ENCODE data around the gene MRPL48. TPM values are rescaled to one million over a fixed set of nuclear protein-coding genes. Genes with fewer than 3 reads are reported as not detected.

The MRPL48 gene
- total RNA-seq, 2 donors from 2014 or later = 9.2 to 17.9 TPM

DNA sequence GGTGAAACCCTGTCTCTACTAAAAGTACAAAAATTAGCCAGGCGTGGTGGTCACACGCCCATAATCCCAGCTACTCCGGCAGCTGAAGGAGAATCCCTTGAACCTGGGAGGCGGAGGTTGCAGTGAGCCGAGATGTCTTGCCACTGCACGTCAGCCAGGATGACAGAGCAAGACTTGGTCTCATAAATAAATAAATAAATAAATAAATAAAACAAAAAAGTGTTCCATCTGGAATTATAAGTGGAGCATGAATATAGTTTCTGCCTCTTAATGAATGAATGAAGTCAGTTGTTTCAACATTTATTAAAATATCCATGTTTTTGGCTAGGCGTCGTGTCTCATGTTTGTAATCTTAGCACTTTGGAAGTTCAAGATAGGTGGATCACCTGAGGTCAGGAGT lies 27.1 kb downstream of the MRPL48 start:
- ATAC-seq = no peak
- intact Hi-C loops (cut with DNase I) = no loop called here

GRCh38 chr11:73818846-73819245 lies 31.2 kb downstream of the MRPL48 start:
- Histone ChIP-seq H3K4me3 (no peak overlapping the region), H3K9me3 (no peaks in the 10 kb centered on the region), H3K4me1 (no peaks in the 10 kb centered on the region), H3K27me3 (no peaks in the 10 kb centered on the region), H3K36me3 (replicated peaks in 1 of 2; ENCODE audit: insufficient read depth in 1 of 2, low read depth in 2 of 2) (no peaks in the 10 kb centered on the region), H3K27ac (no peak overlapping the region)
- ATAC-seq (no peak), DNase-seq (no peak)
- intact Hi-C loops (cut with DNase I) = no loop called here
- no peak for TF ChIP-seq POLR2A (IDR thresholded peaks at IDR 0.05)
- TF ChIP-seq CTCF (IDR thresholded peaks at IDR 0.05) = no peak

More for the DNA sequence above, 27.1 kb downstream of the MRPL48 start:
- no peak overlapping the region for H3K27ac ChIP-seq
- H3K36me3 ChIP-seq (replicated peaks in 1 of 2; ENCODE audit: insufficient read depth in 1 of 2, low read depth in 2 of 2) = no peaks in the 10 kb centered on the region
- no peaks in the 10 kb centered on the region for H3K4me1 ChIP-seq
- no peak for DNase-seq
- H3K9me3 ChIP-seq = no peaks in the 10 kb centered on the region
- H3K4me3 ChIP-seq = no peak overlapping the region
- 92 to 97% methylated on average over 8 of the region's 8 CpGs for WGBS, 2 donors
- no peak for TF ChIP-seq POLR2A (IDR thresholded peaks at IDR 0.05)
- TF ChIP-seq CTCF (IDR thresholded peaks at IDR 0.05) = no peak
- no peaks in the 10 kb centered on the region for H3K27me3 ChIP-seq

DNA sequence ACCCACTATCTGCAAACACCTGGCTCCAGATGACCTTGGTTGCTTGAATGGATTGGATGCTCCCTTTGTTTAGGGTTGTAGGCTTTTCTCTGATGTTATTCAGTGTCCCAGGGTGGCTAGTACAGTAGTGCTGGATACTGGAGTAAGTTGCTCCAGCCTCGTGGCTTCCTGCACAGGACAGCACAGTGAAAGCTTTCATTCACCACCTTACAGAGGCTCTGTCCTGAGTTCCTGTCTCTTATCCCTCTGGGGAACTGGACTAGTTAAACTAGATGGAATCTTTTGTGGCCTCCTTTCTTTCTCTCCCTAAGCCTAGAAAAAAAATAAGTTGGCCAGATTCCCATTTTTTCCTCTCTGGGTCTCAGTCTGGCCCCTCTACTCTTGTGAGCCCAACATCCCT lies 42.6 kb downstream of the MRPL48 start:
- Histone ChIP-seq H3K9me3 (no peaks in the 10 kb centered on the region), H3K4me3 (no peak overlapping the region), H3K4me1 (no peaks in the 10 kb centered on the region), H3K27ac (no peak overlapping the region), H3K36me3 (replicated peaks in 1 of 2; ENCODE audit: insufficient read depth in 1 of 2, low read depth in 2 of 2) (peaks cover 0 to 2% of the 10 kb centered on the region in 2 donors), H3K27me3 (no peaks in the 10 kb centered on the region)
- 60 to 89% methylated on average over 1 of the region's 1 CpG for WGBS, 2 donors
- ATAC-seq (no peak), DNase-seq (no peak)
- intact Hi-C loops (cut with DNase I) = no loop called here
- TF ChIP-seq POLR2A (IDR thresholded peaks at IDR 0.05) (no peak), CTCF (IDR thresholded peaks at IDR 0.05) (no peak)

DNA sequence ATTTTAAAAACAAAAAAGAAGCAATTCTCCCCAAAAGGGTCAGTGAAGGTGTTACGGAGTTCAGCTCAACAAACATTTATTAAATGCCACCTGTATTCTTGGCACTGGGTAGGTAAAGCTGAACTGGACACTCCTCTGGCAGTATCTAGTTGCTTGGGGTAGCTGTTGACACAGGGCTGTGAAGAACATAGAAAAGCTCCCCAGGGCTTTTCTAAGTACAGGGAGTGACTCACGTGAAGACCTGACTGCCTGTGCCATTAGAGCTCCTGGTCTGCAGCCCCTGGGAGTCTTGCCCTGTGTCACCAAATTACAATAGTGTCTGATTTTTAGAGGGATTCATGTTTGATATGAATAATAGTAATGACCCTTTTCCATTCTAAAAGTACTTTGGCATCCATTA lies 45.4 kb downstream of the MRPL48 start:
- WGBS, 2 donors = 84 to 93% methylated on average over 1 to 2 of the region's 2 CpGs
- intact Hi-C loops (cut with DNase I) = no loop called here
- H3K4me1 ChIP-seq = no peaks in the 10 kb centered on the region
- no peak for TF ChIP-seq POLR2A (IDR thresholded peaks at IDR 0.05)
- no peak for TF ChIP-seq CTCF (IDR thresholded peaks at IDR 0.05)
- H3K9me3 ChIP-seq = no peaks in the 10 kb centered on the region
- no peak overlapping the region for H3K4me3 ChIP-seq
- H3K27ac ChIP-seq = no peak overlapping the region
- DNase-seq = no peak
- H3K36me3 ChIP-seq (replicated peaks in 1 of 2; ENCODE audit: insufficient read depth in 1 of 2, low read depth in 2 of 2) = peaks cover 0 to 2% of the 10 kb centered on the region in 2 donors
- no peak for ATAC-seq
- H3K27me3 ChIP-seq = no peaks in the 10 kb centered on the region

- DNase-seq = no peak
- ATAC-seq = no peak
- no peak for TF ChIP-seq CTCF (IDR thresholded peaks at IDR 0.05)
- TF ChIP-seq POLR2A (IDR thresholded peaks at IDR 0.05) = no peak
- 73 to 78% methylated on average over 3 of the region's 3 CpGs for WGBS, 2 donors
- Histone ChIP-seq H3K4me3 (no peak overlapping the region), H3K4me1 (no peaks in the 10 kb centered on the region), H3K27ac (no peak overlapping the region), H3K27me3 (no peaks in the 10 kb centered on the region), H3K36me3 (replicated peaks in 1 of 2; ENCODE audit: insufficient read depth in 1 of 2, low read depth in 2 of 2) (peaks cover 0 to 2% of the 10 kb centered on the region in 2 donors), H3K9me3 (no peaks in the 10 kb centered on the region)
- intact Hi-C loops (cut with DNase I) = no loop called here
These were observed 50.9 kb downstream of the MRPL48 start for GRCh38 chr11:73838443-73839122.

All from body of pancreas (tissue), 4 donors.